HCT116 (cell line): ENCODE results near the gene GRB2. TPM values are rescaled to one million over a fixed set of nuclear protein-coding genes. Genes with fewer than 3 reads are reported as not detected.

Experiments used
- ATAC-seq: fragments of 200-7000 bp; cut with Tn5 transposase; 2 replicates; pipeline ENCODE4 v1.9.1; 2020; ENCODE audit warnings: mild to moderate bottlenecking, moderate library complexity
- BruUV-seq: library from RNA; stranded (reverse); fragments of 400-500 nt; replicated peaks from 2 replicates; lab custom pipeline; 2021; lab: Mats Ljungman, UMichigan
- CTCF ChIA-PET: fragments of 300-600 bp; sonication (Branson Sonifier 250); formaldehyde crosslinking; loops from one replicate; lab custom pipeline; 2021; ENCODE audit warnings: antibody characterized with exemption; lab: Charles Lee
- POLR2A ChIA-PET: fragments of 300-600, 350-600 bp; sonication (Branson Sonifier 250); formaldehyde crosslinking; loops from one replicate; lab custom pipeline; 2021; ENCODE audit warnings: antibody characterized with exemption; lab: Charles Lee
- RAD21 ChIA-PET, 2 experiments: fragments of 300-600 bp; sonication (Branson Sonifier 250); formaldehyde crosslinking; loops; one replicate each; lab custom pipeline; 2023; ENCODE audit warnings: low total read pairs in 2 of 2; ENCODE audit not compliant: uncharacterized antibody in 2 of 2, unreplicated experiment in 2 of 2, low non-redundant PET in 1 of 2; lab: Charles Lee
- DNase-seq: peaks from one replicate; pipeline ENCODE4 v3.0.0-alpha.2; 2010; ENCODE audit warnings: low read depth, low spot score
- H2AFZ ChIP-seq: fragments of 200-600 bp; shearing (Covaris generic), sonication (generic); 2 replicates; pipeline ENCODE4 v1.6.1; 2017; ENCODE audit warnings: low read depth, mixed run types, mixed read lengths, antibody characterized with exemption, low read length; ENCODE audit not compliant: poor library complexity, severe bottlenecking
- H3K27ac ChIP-seq: 2 replicates; pipeline ENCODE4 v1.5.1; 2012; ENCODE audit warnings: low read depth, low read length
- H3K27me3 ChIP-seq: fragments of 200-600 bp; sonication (generic); 2 replicates; pipeline ENCODE4 v1.6.1; 2016; ENCODE audit warnings: mixed run types, low read length, mixed read lengths; ENCODE audit not compliant: insufficient read depth
- H3K36me3 ChIP-seq, 2 experiments: fragments of 200-500 bp in 1 of 2; fragments of 200-600 bp in 1 of 2; sonication (Bioruptor generic) in 1 of 2; sonication (generic) in 1 of 2; 2 replicates each; pipeline versions ENCODE4 v1.5.1 to v1.6.1; 2014 to 2016; ENCODE audit warnings: low read length in 2 of 2, inconsistent platforms in 1 of 2, mixed read lengths in 1 of 2, mixed run types in 1 of 2; ENCODE audit not compliant: insufficient read depth in 2 of 2, control insufficient read depth in 1 of 2
- H3K4me1 ChIP-seq, 2 experiments: fragments of 200-600 bp in 1 of 2; sonication (generic) in 1 of 2; 2 replicates each; pipeline versions ENCODE4 v1.5.1 to v1.6.1; 2012 to 2017; ENCODE audit warnings: low read length in 2 of 2, inconsistent platforms in 1 of 2, mild to moderate bottlenecking in 1 of 2, mixed read lengths in 1 of 2, mixed run types in 1 of 2, moderate library complexity in 1 of 2; ENCODE audit not compliant: insufficient read depth in 2 of 2, control insufficient read depth in 1 of 2
- H3K4me2 ChIP-seq: fragments of 200-600 bp; sonication (generic); 2 replicates; pipeline ENCODE4 v1.6.1; 2017; ENCODE audit warnings: mixed run types, low read length, mixed read lengths
- H3K4me3 ChIP-seq, 2 experiments: fragments of 200-600 bp in 1 of 2; sonication (generic) in 1 of 2; replicated peaks in 1 of 2; 2 replicates each; pipeline ENCODE4 v1.5.1; 2011 to 2016; ENCODE audit warnings: low read length in 2 of 2, control low read depth in 1 of 2, low read depth in 1 of 2, mild to moderate bottlenecking in 1 of 2, mixed read lengths in 1 of 2, mixed run types in 1 of 2
- H3K79me2 ChIP-seq: fragments of 200-600 bp; sonication (generic); 2 replicates; pipeline ENCODE4 v1.6.1; 2017; ENCODE audit warnings: mild to moderate bottlenecking, mixed run types, low read length, moderate library complexity, mixed read lengths; ENCODE audit not compliant: insufficient read depth
- H3K9ac ChIP-seq: fragments of 200-600 bp; sonication (generic); 2 replicates; pipeline ENCODE4 v1.6.1; 2016; ENCODE audit warnings: low read length, mixed read lengths
- H3K9me2 ChIP-seq: fragments of 200-600 bp; sonication (generic), shearing (Covaris generic); 2 replicates; pipeline ENCODE4 v1.6.1; 2017; ENCODE audit warnings: mixed run types, mild to moderate bottlenecking, moderate library complexity; ENCODE audit not compliant: insufficient read depth
- H3K9me3 ChIP-seq, 2 experiments: fragments of 200-500 bp in 1 of 2; fragments of 200-600 bp in 1 of 2; sonication (Bioruptor generic) in 1 of 2; sonication (generic) in 1 of 2; 2 replicates each; pipeline ENCODE4 v1.6.1; 2014 to 2017; ENCODE audit warnings: low read length in 2 of 2, mixed read lengths in 2 of 2, inconsistent platforms in 1 of 2, low read depth in 1 of 2, mild to moderate bottlenecking in 1 of 2, mixed run types in 1 of 2, moderate library complexity in 1 of 2; ENCODE audit not compliant: control insufficient read depth in 1 of 2, insufficient read depth in 1 of 2
- H4K20me1 ChIP-seq: fragments of 200-600 bp; sonication (generic), shearing (Covaris generic); 2 replicates; pipeline ENCODE4 v1.6.1; 2017; ENCODE audit warnings: mixed run types, mild to moderate bottlenecking, moderate library complexity; ENCODE audit not compliant: insufficient read depth
- CBX3 ChIP-seq: IDR thresholded peaks from 2 replicates; pipeline ENCODE4 v1.6.1; 2012; ENCODE audit warnings: low read depth
- CEBPB ChIP-seq: IDR thresholded peaks from 2 replicates; pipeline ENCODE4 v1.6.1; 2012; ENCODE audit warnings: low read depth
- EGR1 ChIP-seq: IDR thresholded peaks from 2 replicates; pipeline ENCODE4 v1.6.1; 2012; ENCODE audit warnings: low read depth
- ELF1 ChIP-seq: IDR thresholded peaks from 2 replicates; pipeline ENCODE4 v1.6.1; 2012; ENCODE audit warnings: low read depth, borderline replicate concordance
- EZH2 ChIP-seq: fragments of 200-600 bp; sonication (generic); IDR thresholded peaks from 2 replicates; pipeline ENCODE4 v1.6.1; 2017; ENCODE audit warnings: antibody characterized with exemption, mixed run types
- EZH2phosphoT487 ChIP-seq: fragments of 200-600 bp; IDR thresholded peaks from 2 replicates; pipeline ENCODE4 v1.6.1; 2018; ENCODE audit warnings: antibody characterized with exemption, borderline replicate concordance
- JUND ChIP-seq: IDR thresholded peaks from 2 replicates; pipeline ENCODE4 v1.6.1; 2012
- SIN3A ChIP-seq: IDR thresholded peaks from 2 replicates; pipeline ENCODE4 v1.6.1; 2012; ENCODE audit warnings: low read depth
- YY1 ChIP-seq: IDR thresholded peaks from 2 replicates; pipeline ENCODE4 v1.6.1; 2011; ENCODE audit warnings: low read length, low read depth, moderate library complexity, mild to moderate bottlenecking; ENCODE audit not compliant: insufficient replicate concordance; ENCODE audit errors: extremely low read depth
- ZFX ChIP-seq: fragments of 450-650 bp; IDR thresholded peaks from 2 replicates; pipeline ENCODE4 v1.6.1; 2017
- ZNF274 ChIP-seq: fragments of 200-500 bp; sonication (Bioruptor generic); IDR thresholded peaks from 2 replicates; pipeline ENCODE4 v1.6.1; 2014; ENCODE audit warnings: mild to moderate bottlenecking, low read depth, low read length, inconsistent platforms
- intact Hi-C: fragments of 100-400 bp; cut with micrococcal nuclease; formaldehyde crosslinking; loops from 2 replicates; pipeline ENCODE4 v1.10.0; 2022
- total RNA-seq: library from RNA; stranded (reverse); gene quantifications from one replicate; pipeline ENCODE4 v1.2.1, GENCODE V29; 2021; ENCODE audit not compliant: unreplicated experiment
- TF ChIP-seq, protein P1 (sequence below), 3 experiments: fragments of 200-600 bp in 1 of 3; sonication (generic) in 1 of 3; IDR thresholded peaks in 2 of 3; conservative IDR thresholded peaks in 1 of 3; 2 replicates each; pipeline ENCODE4 v1.5.1; 2012 to 2017; ENCODE audit warnings: low read depth in 2 of 3, low read length in 2 of 3, antibody characterized with exemption in 1 of 3, borderline replicate concordance in 1 of 3, control low read depth in 1 of 3, mild to moderate bottlenecking in 1 of 3, mixed read lengths in 1 of 3, mixed run types in 1 of 3, moderate library complexity in 1 of 3; ENCODE audit not compliant: insufficient read depth in 1 of 3
- TF ChIP-seq, protein P2 (sequence below): IDR thresholded peaks from 2 replicates; pipeline ENCODE4 v1.6.1; 2011; ENCODE audit warnings: mild to moderate bottlenecking, low read length, moderate library complexity; ENCODE audit not compliant: insufficient replicate concordance; ENCODE audit errors: extremely low read depth

The GRB2 gene
- total RNA-seq, 1 experiment from 2014 or later = 146 TPM

DNA sequence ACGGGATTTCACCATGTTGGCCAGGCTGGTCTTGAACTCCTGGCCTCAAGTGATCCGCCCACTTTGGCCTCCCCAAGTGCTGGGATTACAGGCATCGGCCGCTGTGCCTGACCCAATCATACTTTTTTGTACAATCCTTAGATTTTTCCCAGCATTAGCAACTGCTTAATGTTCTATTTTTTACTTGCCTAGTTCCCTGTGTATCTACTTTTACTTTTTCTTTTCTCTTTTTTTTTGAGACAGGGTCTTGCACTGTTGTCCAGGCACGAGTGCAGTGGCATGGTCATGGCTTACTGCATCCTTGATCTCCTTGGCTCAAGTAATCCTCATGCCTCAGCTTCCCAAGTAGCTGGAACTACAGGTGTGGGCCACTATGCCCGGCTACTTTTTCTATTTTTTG is 9.5 kb downstream of the GRB2 start (continued):
- TF ChIP-seq EGR1 (no peak), ZFX (no peak), JUND (no peak), YY1 (no peak), CEBPB (no peak), EZH2 (no peak), ELF1 (no peak)

DNA sequence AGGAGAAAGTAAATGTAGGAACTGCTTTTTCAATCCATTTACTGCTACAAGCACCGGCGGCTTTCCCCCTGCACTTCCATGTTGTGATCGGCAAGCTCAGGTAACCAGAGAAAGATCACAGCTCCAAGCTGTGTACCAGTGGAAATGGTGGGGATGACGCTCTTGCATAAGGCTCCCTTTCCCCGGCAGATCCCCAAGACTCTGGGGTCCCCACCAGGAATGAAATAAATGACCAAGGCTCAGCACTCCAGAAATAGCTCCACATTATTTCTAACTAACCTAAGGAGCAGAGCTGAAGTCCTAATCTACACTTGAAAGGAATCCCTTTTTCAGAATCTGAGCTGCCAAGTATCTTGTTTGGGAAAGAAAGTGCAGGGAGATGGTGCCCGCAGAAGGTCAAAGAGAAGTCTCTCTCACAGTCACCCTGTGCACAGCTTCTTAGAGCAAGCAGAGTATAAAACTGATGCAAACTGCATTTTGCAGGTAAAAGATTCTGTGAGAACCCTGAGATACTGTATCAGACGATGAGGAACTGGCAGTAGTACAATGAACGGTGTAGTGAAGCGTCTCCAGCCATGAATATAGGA is 11.1 kb downstream of the GRB2 start:
- peak overlapping the region; percentile 50 to 75 for H3K4me3 ChIP-seq
- H3K9me2 ChIP-seq = no peaks in the 10 kb centered on the region
- no peak overlapping the region for H2AFZ ChIP-seq
- ChIA-PET RAD21 (interaction anchor here in 1 of 2 experiments (1.3 to 1.5 kb wide), 3 partner anchors 11 to 85 kb away, joined by 3 to 6 read pairs (median 3); partner anchors contain the start of gene GRB2), CTCF (interaction anchor here (0.7 to 2.0 kb wide), 7 partner anchors 11 to 207 kb away, joined by 3 to 10 read pairs (median 3); partner anchors contain the start of genes GRB2 and MIF4GD), POLR2A (interaction anchor here (0.6 to 3.0 kb wide), 12 partner anchors 11 to 133 kb away, joined by 3 to 27 read pairs (median 4); partner anchors contain the start of genes GRB2, MIF4GD, MRPS7 and SLC25A19)
- intact Hi-C loops = no loop called here
- peaks cover 23 to 30% of the 10 kb centered on the region in 2 experiments for H3K4me1 ChIP-seq
- DNase-seq (no peak), ATAC-seq (peak; percentile 43)
- peak overlapping the region; percentile 60 for H3K27ac ChIP-seq
- TSS peak; percentile 86 for BruUV-seq
- H4K20me1 ChIP-seq = peaks cover 24% of the 10 kb centered on the region; the same call in 1 of the 2 replicates
- TF ChIP-seq SIN3A (0 out of 2 replicates have a peak, but pooled peaks have one; percentile 25), CBX3 (no peak), EZH2phosphoT487 (no peak), EZH2 (no peak), EGR1 (no peak), ZNF274 (no peak)
- TF ChIP-seq, protein P1, sequence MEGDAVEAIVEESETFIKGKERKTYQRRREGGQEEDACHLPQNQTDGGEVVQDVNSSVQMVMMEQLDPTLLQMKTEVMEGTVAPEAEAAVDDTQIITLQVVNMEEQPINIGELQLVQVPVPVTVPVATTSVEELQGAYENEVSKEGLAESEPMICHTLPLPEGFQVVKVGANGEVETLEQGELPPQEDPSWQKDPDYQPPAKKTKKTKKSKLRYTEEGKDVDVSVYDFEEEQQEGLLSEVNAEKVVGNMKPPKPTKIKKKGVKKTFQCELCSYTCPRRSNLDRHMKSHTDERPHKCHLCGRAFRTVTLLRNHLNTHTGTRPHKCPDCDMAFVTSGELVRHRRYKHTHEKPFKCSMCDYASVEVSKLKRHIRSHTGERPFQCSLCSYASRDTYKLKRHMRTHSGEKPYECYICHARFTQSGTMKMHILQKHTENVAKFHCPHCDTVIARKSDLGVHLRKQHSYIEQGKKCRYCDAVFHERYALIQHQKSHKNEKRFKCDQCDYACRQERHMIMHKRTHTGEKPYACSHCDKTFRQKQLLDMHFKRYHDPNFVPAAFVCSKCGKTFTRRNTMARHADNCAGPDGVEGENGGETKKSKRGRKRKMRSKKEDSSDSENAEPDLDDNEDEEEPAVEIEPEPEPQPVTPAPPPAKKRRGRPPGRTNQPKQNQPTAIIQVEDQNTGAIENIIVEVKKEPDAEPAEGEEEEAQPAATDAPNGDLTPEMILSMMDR (IDR thresholded peaks at IDR 0.05 in 2 of 3, conservative IDR thresholded peaks at IDR 0.05 in 1 of 3; ENCODE audit: borderline replicate concordance in 1 of 3, insufficient read depth in 1 of 3, low read depth in 2 of 3, low read length in 2 of 3) = no peak
- TF ChIP-seq, protein P2, sequence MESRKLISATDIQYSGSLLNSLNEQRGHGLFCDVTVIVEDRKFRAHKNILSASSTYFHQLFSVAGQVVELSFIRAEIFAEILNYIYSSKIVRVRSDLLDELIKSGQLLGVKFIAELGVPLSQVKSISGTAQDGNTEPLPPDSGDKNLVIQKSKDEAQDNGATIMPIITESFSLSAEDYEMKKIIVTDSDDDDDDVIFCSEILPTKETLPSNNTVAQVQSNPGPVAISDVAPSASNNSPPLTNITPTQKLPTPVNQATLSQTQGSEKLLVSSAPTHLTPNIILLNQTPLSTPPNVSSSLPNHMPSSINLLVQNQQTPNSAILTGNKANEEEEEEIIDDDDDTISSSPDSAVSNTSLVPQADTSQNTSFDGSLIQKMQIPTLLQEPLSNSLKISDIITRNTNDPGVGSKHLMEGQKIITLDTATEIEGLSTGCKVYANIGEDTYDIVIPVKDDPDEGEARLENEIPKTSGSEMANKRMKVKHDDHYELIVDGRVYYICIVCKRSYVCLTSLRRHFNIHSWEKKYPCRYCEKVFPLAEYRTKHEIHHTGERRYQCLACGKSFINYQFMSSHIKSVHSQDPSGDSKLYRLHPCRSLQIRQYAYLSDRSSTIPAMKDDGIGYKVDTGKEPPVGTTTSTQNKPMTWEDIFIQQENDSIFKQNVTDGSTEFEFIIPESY = no peak
- H3K36me3 ChIP-seq = peaks cover 12 to 24% of the 10 kb centered on the region in 2 experiments; a peak in 3 of 4 replicates
- peak overlapping the region; percentile 68 for H3K9ac ChIP-seq
- peaks cover 98% of the 10 kb centered on the region for H3K79me2 ChIP-seq
- H3K4me2 ChIP-seq = peak overlapping the region; percentile 87
- H3K27me3 ChIP-seq = no peaks in the 10 kb centered on the region
- H3K9me3 ChIP-seq = no peaks in the 10 kb centered on the region
